ENCODE measurements around the gene ELP5. TPM values are rescaled to one million over a fixed set of nuclear protein-coding genes. Genes with fewer than 3 reads are reported as not detected.

Gene ELP5
- polyA plus RNA-seq, 6 donors from 2014 or later: 54.2 to 94.8 (median 80.6) TPM

DNA sequence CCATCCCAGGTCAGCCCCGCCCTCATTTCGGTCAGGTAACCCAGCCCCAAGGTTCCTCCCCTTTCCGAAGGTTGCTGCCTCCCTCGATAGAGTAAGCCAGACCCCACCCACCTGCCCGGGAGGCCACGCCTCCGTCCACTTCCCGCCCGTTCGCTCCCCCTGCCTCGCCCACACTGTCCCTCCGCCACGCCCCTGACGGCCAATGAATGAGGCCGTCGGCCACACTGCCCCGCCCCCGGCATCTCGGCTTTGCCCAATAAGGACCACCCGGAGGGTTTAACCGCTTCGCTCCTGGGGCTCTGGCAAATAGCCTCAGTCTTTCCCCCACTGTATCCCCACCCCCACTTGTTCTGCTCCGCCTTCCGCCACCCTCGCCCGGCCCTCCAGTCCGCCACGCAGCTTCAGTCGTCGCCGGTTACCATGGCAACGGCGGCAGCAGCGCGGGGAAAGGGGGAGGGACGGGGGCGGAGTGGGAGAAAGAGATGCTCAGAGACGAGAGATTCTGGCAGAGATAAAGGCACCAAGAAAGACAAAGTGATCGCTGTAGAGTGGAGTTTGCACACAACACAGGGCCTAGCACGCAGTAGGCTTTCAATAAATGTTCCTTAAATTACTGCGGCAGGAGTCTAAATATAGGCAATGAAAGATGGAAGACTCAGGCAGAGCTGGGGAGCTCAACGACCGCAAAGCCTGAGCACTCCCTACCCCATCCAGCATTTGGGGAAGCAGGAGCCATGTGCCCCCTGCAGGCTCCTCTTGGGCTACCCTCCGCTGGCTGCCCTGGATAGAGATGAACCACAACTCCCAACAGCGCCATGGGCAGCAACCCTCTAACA lies 37.5 kb upstream of the ELP5 start:
- Mint-ChIP-seq H3K27me3 (peaks cover 0 to 10% (median 6%) of the 10 kb centered on the region in 3 donors), H3K36me3 (no peaks in the 10 kb centered on the region), H3K9me3 (no peaks in the 10 kb centered on the region), H3K4me1 (peaks cover 39 to 54% (median 53%) of the 10 kb centered on the region in 3 donors), H3K4me3 (peak overlapping the region; percentile 87 to 96 (median 90)), H3K27ac (peak overlapping the region; percentile 98 to 99 (median 99))
- DNase-seq: peak; percentile 98
- peak; percentile 77 to 78 for ATAC-seq (ENCODE audit: low read depth in 2 of 2)

DNA sequence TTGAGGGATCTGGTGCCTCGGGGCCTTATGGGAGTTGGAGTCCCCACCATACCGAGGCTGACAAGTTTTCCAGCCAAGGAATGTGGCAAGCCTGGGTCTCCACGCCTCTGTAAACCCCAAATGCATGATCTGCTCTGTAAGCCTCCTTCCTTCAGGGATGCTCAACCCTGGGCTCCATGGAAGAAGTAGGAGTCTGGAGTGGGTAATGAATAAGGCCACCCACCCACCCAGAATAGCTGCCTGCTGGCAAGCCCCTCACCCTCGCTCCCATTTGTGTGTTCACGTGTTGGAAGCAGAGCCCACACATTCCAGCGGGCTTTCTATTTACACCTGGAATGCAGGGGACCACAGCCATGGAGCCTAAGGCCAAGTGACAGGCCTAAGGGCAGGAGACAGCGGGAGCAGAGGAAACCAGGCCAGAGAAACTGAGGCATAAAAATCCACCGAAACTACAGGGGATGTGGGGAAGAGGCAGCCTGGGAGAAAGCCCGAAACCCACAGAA lies 36.8 kb upstream of the ELP5 start:
- H3K27ac Mint-ChIP-seq: peak overlapping the region; percentile 98 to 99 (median 99)
- peak overlapping the region; percentile 87 to 96 (median 90) for H3K4me3 Mint-ChIP-seq
- ATAC-seq (ENCODE audit: low read depth in 2 of 2): no peak
- no peaks in the 10 kb centered on the region for H3K36me3 Mint-ChIP-seq
- no peaks in the 10 kb centered on the region for H3K9me3 Mint-ChIP-seq
- no peak for DNase-seq
- peaks cover 42 to 58% (median 57%) of the 10 kb centered on the region in 3 donors for H3K4me1 Mint-ChIP-seq
- H3K27me3 Mint-ChIP-seq: peaks cover 0 to 10% (median 2%) of the 10 kb centered on the region in 3 donors

DNA sequence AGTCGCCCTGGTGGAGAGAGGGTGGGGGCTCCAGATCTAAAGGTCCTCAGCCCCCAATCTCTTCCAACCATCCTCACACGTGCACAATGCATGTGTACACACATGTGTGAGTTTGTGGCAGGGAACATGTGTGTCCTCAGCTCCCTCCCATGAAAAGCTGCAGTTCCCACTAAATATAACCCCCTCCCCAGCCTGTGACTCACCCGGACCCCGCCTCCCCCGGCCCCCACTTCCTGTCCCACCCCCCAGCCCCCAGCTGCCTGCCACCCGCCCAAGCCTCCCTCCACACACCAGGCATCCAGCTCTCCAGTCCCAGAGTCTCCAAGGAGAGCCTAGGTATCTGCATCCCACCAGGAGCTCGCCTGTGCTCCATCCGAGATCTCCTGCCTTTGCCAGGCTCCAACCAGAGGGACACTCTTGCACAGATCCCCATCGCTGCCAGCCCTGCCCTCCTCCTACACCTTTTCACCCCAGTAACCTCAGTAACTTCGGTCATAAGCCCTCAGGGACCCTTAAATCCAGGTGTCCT lies 36.3 kb upstream of the ELP5 start:
- Mint-ChIP-seq H3K4me3 (peak overlapping the region in 4 of 8 donors; percentile 8 to 80 (median 54)), H3K4me1 (peaks cover 47 to 63% (median 62%) of the 10 kb centered on the region in 3 donors), H3K9me3 (no peaks in the 10 kb centered on the region), H3K27ac (peak overlapping the region in 5 of 6 donors; percentile 5 to 98 (median 50)), H3K36me3 (no peaks in the 10 kb centered on the region), H3K27me3 (peaks cover 0 to 10% (median 0%) of the 10 kb centered on the region in 3 donors)
- DNase-seq (no peak), ATAC-seq (ENCODE audit: low read depth in 2 of 2) (no peak)

- Mint-ChIP-seq H3K9me3 (no peaks in the 10 kb centered on the region), H3K27me3 (peaks cover 0 to 10% (median 0%) of the 10 kb centered on the region in 3 donors), H3K4me3 (peak overlapping the region in 5 of 8 donors; percentile 8 to 81 (median 65)), H3K27ac (peak overlapping the region; percentile 13 to 98 (median 50)), H3K4me1 (peaks cover 55 to 71% (median 69%) of the 10 kb centered on the region in 3 donors), H3K36me3 (no peaks in the 10 kb centered on the region)
- no peak for DNase-seq
- no peak for ATAC-seq (ENCODE audit: low read depth in 2 of 2)
Observed at GRCh38 chr17:7216242-7217112, 35.5 kb upstream of the ELP5 start.

DNA sequence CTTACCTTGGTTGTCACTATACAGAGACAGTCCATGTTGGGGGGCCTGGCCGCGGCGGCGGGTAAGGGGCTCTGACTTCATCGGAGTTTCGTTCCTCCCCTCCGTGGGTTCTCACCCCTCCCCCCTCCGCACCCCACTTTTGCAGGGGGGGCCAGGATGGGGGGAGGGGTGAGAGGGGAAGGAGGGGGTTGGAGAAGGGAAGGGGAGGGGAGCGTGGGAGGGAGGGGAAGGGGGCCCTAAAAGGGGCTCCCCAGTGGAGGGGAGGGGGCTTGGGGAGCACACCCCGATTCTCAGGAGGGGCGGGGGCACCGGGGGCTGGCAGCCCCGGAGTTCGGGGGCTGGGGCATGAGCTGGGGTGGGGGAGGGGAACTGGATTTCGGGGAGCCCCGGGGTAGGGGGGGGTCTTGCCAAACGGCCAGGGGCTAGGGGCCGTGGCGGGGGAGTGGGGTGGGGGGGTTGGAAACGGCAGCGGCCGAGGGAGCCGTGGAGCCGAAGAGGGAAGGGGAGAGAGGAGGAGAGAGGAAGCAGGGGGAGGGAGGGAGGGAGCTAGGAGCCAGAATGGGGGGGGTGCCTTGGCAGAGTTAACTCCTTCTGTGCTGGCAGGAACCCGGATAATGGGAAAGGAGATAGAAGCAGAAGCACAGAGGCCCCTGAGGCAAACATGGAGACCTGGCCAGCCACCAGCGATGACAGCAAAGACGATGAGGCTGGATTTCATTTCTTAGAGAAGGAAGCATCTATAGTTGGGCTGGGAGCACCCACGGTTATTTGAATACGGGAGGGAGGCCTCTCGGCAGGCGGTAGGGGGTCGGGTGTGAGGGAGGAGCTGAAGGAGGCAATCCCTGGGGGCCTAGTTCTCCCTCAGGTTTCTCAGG lies 34.7 kb upstream of the ELP5 start:
- Mint-ChIP-seq H3K4me1 (peaks cover 55 to 79% (median 69%) of the 10 kb centered on the region in 3 donors), H3K27me3 (peaks cover 0 to 2% (median 0%) of the 10 kb centered on the region in 3 donors), H3K27ac (peak overlapping the region in 3 of 6 donors; percentile 6 to 88 (median 70)), H3K9me3 (no peaks in the 10 kb centered on the region), H3K36me3 (no peaks in the 10 kb centered on the region), H3K4me3 (peak overlapping the region in 7 of 8 donors; percentile 47 to 97 (median 81))
- no peak for DNase-seq
- no peak for ATAC-seq (ENCODE audit: low read depth in 2 of 2)

GRCh38 chr17:7218166-7218565 lies 33.8 kb upstream of the ELP5 start:
- Mint-ChIP-seq H3K9me3 (no peaks in the 10 kb centered on the region), H3K4me3 (peak overlapping the region; percentile 47 to 97 (median 72)), H3K27ac (peak overlapping the region in 3 of 6 donors; percentile 20 to 75 (median 70)), H3K36me3 (no peaks in the 10 kb centered on the region), H3K4me1 (peaks cover 55 to 79% (median 69%) of the 10 kb centered on the region in 3 donors), H3K27me3 (no peaks in the 10 kb centered on the region)
- ATAC-seq (ENCODE audit: low read depth in 2 of 2) (no peak), DNase-seq (no peak)

DNA sequence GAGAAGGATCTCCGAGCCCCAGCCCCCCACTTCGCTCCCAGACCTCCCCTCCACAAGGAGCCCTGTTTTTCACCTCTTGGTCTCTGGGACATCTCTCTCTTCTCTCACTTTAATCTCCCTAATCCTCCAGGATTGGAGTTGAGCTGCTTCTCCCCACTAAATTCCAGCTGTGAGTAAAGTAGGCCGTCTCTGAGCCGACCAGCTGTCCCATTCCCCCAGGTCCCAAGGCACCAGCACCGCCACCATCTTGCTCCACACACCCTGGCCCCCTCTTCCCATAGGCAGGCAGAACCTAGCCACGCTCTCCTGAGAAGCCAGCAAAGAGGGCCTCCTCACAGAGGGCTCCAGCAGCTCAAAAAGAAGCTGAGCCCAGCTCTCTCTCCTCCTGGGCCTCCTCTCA lies 33.3 kb upstream of the ELP5 start:
- Mint-ChIP-seq H3K9me3 (no peaks in the 10 kb centered on the region), H3K4me1 (peaks cover 50 to 73% (median 64%) of the 10 kb centered on the region in 3 donors), H3K27me3 (no peaks in the 10 kb centered on the region), H3K4me3 (peak overlapping the region; percentile 14 to 97 (median 91)), H3K27ac (peak overlapping the region in 3 of 6 donors; percentile 52 to 91 (median 85)), H3K36me3 (no peaks in the 10 kb centered on the region)
- ATAC-seq (ENCODE audit: low read depth in 2 of 2) (no peak), DNase-seq (no peak)

- no peaks in the 10 kb centered on the region for H3K27me3 Mint-ChIP-seq
- peak overlapping the region; percentile 88 to 97 (median 94) for H3K4me3 Mint-ChIP-seq
- peaks cover 44 to 68% (median 58%) of the 10 kb centered on the region in 3 donors for H3K4me1 Mint-ChIP-seq
- H3K36me3 Mint-ChIP-seq: no peaks in the 10 kb centered on the region
- DNase-seq (no peak), ATAC-seq (ENCODE audit: low read depth in 2 of 2) (no peak)
- no peaks in the 10 kb centered on the region for H3K9me3 Mint-ChIP-seq
- H3K27ac Mint-ChIP-seq: peak overlapping the region; percentile 62 to 96 (median 94)
Observed at GRCh38 chr17:7219229-7219811, 32.7 kb upstream of the ELP5 start.

DNA sequence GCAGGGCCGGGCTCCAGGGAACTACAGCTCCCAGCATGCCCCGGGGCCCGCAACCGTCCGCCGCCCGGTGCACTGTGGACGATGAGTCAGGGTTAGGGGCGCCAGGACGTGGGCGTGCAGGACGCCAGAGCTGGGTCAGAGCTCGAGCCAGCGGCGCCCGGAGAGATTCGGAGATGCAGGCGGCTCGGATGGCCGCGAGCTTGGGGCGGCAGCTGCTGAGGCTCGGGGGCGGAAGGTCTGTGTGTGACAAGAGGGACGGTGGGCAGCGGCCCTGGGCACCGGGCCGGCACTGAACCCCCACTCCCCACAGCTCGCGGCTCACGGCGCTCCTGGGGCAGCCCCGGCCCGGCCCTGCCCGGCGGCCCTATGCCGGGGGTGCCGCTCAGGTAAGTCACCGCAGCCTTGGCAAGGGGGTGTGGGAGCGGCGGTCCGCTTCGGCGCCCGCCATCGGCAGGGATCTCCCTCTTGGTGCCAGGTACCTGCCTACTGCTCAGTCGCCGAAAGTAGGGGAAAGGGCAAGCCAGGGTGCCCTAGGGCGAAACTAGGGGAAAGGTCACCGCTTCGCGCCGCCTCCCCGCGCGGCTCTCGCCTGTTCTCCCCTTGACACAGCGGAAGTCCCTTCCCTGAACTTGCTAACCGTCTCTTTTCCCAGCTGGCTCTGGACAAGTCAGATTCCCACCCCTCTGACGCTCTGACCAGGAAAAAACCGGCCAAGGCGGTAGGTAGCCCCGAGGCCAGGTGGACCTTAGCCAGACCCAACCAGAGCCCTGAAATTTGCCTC lies 32.0 kb upstream of the ELP5 start, which contains the start of the genes ACADVL and DLG4:
TSS of gene ACADVL (plus strand) at position 127 of the 781 bp plus-strand sequence. CDS start at position 174, 47 bp downstream.
TSS of gene DLG4 (minus strand) at position 25 of the 781 bp plus-strand sequence.
- H3K4me3 Mint-ChIP-seq: peak within 1 kb of the TSS; percentile 88 to 97 (median 94)
- no peaks in the 10 kb centered on the region for H3K27me3 Mint-ChIP-seq
- peak within 1 kb of the TSS; percentile 62 to 96 (median 94) for H3K27ac Mint-ChIP-seq
- ATAC-seq (ENCODE audit: low read depth in 2 of 2) (peak; percentile 71 to 72), DNase-seq (peak; percentile 65)
- peaks cover 37 to 61% (median 51%) of the 10 kb centered on the region in 3 donors for H3K4me1 Mint-ChIP-seq
- H3K9me3 Mint-ChIP-seq: no peaks in the 10 kb centered on the region
- no peaks in the 10 kb centered on the region for H3K36me3 Mint-ChIP-seq

- peaks cover 35 to 57% (median 47%) of the 10 kb centered on the region in 3 donors for H3K4me1 Mint-ChIP-seq
- no peaks in the 10 kb centered on the region for H3K36me3 Mint-ChIP-seq
- peak overlapping the region; percentile 69 to 92 (median 83) for H3K27ac Mint-ChIP-seq
- DNase-seq: peak; percentile 60
- no peaks in the 10 kb centered on the region for H3K27me3 Mint-ChIP-seq
- ATAC-seq (ENCODE audit: low read depth in 2 of 2): peak; percentile 57 to 60
- peak overlapping the region; percentile 86 to 97 (median 94) for H3K4me3 Mint-ChIP-seq
- no peaks in the 10 kb centered on the region for H3K9me3 Mint-ChIP-seq
Observed at GRCh38 chr17:7220593-7221277, 31.3 kb upstream of the ELP5 start.
